ENCODE data around the gene CLGN.

Gene CLGN

GRCh38 chr4:140344101-140344500 lies 83.3 kb downstream of the CLGN start:
- in situ Hi-C loops (cut with MboI; ENCODE audit: low sequenced_read_pairs), result no loop called here

- in situ Hi-C loops (cut with MboI; ENCODE audit: low sequenced_read_pairs), result no loop called here
Observed at GRCh38 chr4:140343303-140343702, 84.1 kb downstream of the CLGN start.

GRCh38 chr4:140342620-140343019 lies 84.8 kb downstream of the CLGN start:
- in situ Hi-C loops (cut with MboI; ENCODE audit: low sequenced_read_pairs), result no loop called here
